ENCODE results near the gene SF3B2.

GRCh38 chr11:66008468-66009101, 43.6 kb upstream of the SF3B2 start:
- no peak for TF ChIP-seq CTCF (IDR thresholded peaks at IDR 0.05)
- no peak for TF ChIP-seq TEAD4 (IDR thresholded peaks at IDR 0.05; ENCODE audit: borderline replicate concordance, insufficient read depth)
- no peak for TF ChIP-seq SIN3A (IDR thresholded peaks at IDR 0.05; ENCODE audit: borderline replicate concordance, low read depth, low read length)
- no peak for TF ChIP-seq RXRA (IDR thresholded peaks at IDR 0.05; ENCODE audit: borderline replicate concordance, low read depth)
- TF ChIP-seq FOXM1 (IDR thresholded peaks at IDR 0.05; ENCODE audit: low read depth), result no peak
- TF ChIP-seq USF1 (IDR thresholded peaks at IDR 0.05; ENCODE audit: borderline replicate concordance, low read depth), result no peak
- TF ChIP-seq SMC3 (IDR thresholded peaks at IDR 0.05; ENCODE audit: low read depth, low read length), result no peak

Data from SK-N-SH (cell line).